HUES48 (cell line): ENCODE data around the gene SLX1A.
"Not testable (repeated sequence)": the region's sequence is repeated elsewhere in the genome, so short reads cannot be mapped to it uniquely, and the experiment has no call there.

Source experiments
- H3K27ac ChIP-seq: one replicate; pipeline ENCODE4 v1.7.0; 2013; ENCODE audit warnings: low read depth, low read length, inconsistent platforms
- H3K27me3 ChIP-seq: 2 replicates; pipeline ENCODE4 v1.6.1; 2013; ENCODE audit warnings: mild to moderate bottlenecking, low read length; ENCODE audit not compliant: control insufficient read depth, insufficient read depth
- H3K36me3 ChIP-seq: 2 replicates; pipeline ENCODE4 v1.6.1; 2013; ENCODE audit warnings: low read length; ENCODE audit not compliant: control insufficient read depth, insufficient read depth
- H3K4me1 ChIP-seq: 2 replicates; pipeline ENCODE4 v1.6.1; 2013; ENCODE audit warnings: mild to moderate bottlenecking, low read length; ENCODE audit not compliant: control insufficient read depth, insufficient read depth
- H3K4me3 ChIP-seq: 2 replicates; pipeline ENCODE4 v1.5.1; 2013; ENCODE audit warnings: mild to moderate bottlenecking, low read depth, low read length
- H3K9ac ChIP-seq: 2 replicates; pipeline ENCODE4 v1.6.1; 2013; ENCODE audit warnings: mild to moderate bottlenecking, low read depth, low read length, moderate library complexity
- H3K9me3 ChIP-seq: 2 replicates; pipeline ENCODE4 v1.6.1; 2013; ENCODE audit warnings: low read length; ENCODE audit not compliant: control insufficient read depth, insufficient read depth

SLX1A gene

DNA sequence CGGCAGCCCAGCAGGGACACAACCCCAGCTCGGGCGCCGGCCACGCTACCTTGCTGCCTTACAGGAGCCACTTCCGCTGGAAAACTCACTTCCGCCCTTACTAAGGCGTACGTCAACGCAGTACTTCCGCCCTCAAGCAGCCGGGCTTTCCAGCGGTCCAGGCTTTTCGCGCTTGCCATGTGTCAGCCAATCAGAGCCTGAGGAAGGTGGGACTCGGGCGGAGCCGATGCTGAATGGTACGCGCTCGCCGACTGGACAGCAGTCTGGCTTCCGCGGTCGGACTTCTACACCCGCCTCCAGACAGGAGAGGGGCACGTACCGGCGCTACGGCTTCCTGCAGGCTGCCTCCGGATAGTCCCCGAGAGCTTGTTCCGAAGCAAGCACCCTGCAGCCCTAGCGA lies at the start of gene SLX1A, which contains the start of gene BOLA2B:
TSS of gene SLX1A (plus strand) at position 261 of the 400 bp plus-strand sequence. CDS start 210 bp downstream, outside the sequence.
TSS of gene BOLA2B (minus strand) at position 52 of the 400 bp plus-strand sequence. CDS start 71 bp downstream, outside the sequence.
- not testable (repeated sequence) for H3K36me3 ChIP-seq, H3K9ac ChIP-seq
- peak within 1 kb of the TSS; percentile 49; the same call in 1 of the 2 replicates for H3K4me3 ChIP-seq

DNA sequence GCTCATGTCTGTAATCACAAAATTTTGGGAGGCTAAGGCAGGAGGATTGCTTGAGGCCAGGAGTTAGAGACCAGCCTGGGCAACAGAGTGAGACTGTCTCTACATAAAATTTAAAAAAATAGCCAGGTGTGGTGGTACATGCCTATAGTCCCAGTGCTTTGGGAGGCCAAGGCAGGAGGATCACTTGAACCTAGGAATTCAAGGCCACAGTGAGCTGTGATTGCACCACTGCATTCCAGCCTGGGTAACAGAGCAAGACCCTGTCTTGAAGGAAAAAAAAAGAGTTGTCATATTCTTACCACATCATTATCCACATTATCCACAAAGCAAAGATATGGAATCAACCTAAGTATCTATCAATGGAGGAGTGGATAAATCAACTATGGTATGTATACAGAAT lies 49.7 kb upstream of the SLX1A start:
- H3K4me3 ChIP-seq = no peak overlapping the region
- H3K27me3 ChIP-seq = no peaks in the 10 kb centered on the region
- no peak overlapping the region for H3K9ac ChIP-seq
- no peaks in the 10 kb centered on the region for H3K9me3 ChIP-seq
- no peak overlapping the region for H3K27ac ChIP-seq
- no peaks in the 10 kb centered on the region for H3K4me1 ChIP-seq
- H3K36me3 ChIP-seq = no peaks in the 10 kb centered on the region

More for the DNA sequence above, at the start of gene SLX1A, which contains the start of gene BOLA2B:
- not testable (repeated sequence) for H3K4me1 ChIP-seq, H3K27ac ChIP-seq, H3K9me3 ChIP-seq, H3K27me3 ChIP-seq

DNA sequence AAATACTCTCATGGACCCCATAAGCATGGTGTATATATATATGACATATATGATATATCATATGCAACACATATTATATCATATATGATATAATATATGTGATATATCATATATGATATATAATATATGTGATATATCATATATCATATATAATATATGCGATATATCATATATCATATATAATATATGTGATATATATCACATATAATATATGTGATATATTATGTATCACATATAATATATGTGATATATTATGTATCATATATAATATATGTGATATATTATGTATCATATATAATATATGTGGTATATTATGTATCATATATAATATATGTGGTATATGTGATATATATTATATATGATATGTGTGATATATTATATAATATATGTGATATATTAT lies 48.8 kb upstream of the SLX1A start:
- no peaks in the 10 kb centered on the region for H3K36me3 ChIP-seq
- no peak overlapping the region for H3K27ac ChIP-seq
- no peaks in the 10 kb centered on the region for H3K27me3 ChIP-seq
- no peak overlapping the region for H3K9ac ChIP-seq
- H3K4me1 ChIP-seq = no peaks in the 10 kb centered on the region
- H3K9me3 ChIP-seq = 0 out of 2 replicates have a peak, but pooled peaks cover 5% of the 10 kb centered on the region
- no peak overlapping the region for H3K4me3 ChIP-seq

DNA sequence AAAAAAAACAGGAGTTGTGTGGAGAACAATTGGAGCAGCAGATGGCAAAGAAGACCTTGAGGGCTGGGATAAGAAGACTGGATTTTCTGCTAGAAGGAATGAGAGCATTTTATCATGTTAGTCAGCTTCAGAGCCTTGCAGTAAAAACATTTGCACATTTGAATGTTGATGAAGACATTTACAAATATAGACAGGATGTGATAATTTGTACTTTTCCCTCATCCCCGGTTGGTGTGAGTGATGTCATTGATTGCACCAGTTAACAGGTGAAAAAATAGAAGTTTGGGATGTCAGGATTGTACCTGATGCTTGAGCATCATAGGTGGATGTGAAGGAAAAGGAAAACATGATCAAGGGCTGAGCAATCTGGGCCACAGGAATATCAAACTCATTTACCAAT lies 48.0 kb upstream of the SLX1A start:
- Histone ChIP-seq H3K27ac (no peak overlapping the region), H3K27me3 (no peaks in the 10 kb centered on the region), H3K36me3 (no peaks in the 10 kb centered on the region), H3K9ac (no peak overlapping the region), H3K4me3 (no peak overlapping the region), H3K4me1 (no peaks in the 10 kb centered on the region), H3K9me3 (0 out of 2 replicates have a peak, but pooled peaks cover 5% of the 10 kb centered on the region)

DNA sequence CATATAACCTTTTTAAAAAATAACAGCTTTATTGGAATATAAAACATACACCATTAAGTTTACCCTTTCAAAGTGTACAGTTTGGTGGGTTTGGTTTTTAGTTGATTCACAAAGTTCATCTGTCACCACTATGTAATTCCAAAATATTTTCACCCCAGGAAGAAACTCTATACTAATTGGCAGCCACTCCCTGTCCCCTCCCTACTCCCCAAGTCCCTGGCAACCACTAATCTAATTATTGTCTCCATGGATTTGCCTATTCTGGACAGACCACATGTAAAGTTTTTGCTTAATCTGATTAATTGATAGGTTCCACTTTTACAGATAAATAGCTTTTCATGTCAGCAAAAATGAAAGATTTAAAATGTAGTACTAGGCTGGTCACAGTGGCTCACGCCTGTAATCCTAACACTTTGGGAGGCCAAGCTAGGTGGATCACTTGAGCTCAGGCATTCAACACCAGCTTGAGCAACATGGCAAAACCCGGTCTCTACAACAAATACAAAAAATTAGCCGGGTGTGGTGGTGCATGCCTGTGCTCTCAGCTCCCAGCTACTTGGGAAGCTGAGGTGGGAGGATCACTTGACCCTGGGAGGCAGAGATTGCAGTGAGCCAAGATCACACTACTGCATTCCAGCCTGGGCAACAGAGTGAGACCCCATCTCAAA lies 45.7 kb upstream of the SLX1A start:
- H3K9ac ChIP-seq = no peak overlapping the region
- 0 out of 2 replicates have a peak, but pooled peaks cover 5% of the 10 kb centered on the region for H3K9me3 ChIP-seq
- H3K27me3 ChIP-seq = no peaks in the 10 kb centered on the region
- no peaks in the 10 kb centered on the region for H3K36me3 ChIP-seq
- H3K4me3 ChIP-seq = no peak overlapping the region
- no peaks in the 10 kb centered on the region for H3K4me1 ChIP-seq
- no peak overlapping the region for H3K27ac ChIP-seq

DNA sequence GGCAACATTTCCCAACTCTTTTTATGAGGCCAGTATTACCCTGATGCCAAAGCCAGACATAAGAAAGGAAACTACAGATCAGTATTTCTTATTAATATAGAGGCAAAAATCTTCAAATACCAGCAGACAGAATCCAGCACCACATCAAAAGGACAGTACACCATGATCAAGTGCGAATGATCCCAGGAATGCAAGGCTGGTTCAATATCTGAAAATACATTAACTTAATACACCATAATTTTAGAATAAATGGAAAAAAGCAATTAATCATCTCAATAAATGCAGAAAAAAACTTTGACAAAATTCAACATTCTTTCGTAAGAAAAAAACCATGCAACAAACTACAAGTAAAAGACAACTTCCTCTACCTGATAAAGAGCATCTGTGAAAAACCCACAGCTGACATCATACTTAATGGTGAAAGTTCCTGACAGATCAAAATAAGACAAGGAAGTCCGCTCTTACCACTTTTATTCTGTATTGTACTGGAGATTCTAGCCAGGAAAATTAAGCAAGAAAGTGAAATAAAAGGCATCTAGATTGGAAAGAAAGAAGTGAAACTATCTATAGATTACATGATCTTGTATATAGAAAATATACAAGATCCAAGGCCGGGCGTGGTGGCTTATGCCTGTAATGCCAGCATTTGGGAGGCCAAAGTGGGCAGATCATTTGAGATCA lies 44.3 kb upstream of the SLX1A start:
- H3K9me3 ChIP-seq = 0 out of 2 replicates have a peak, but pooled peaks cover 5% of the 10 kb centered on the region
- no peaks in the 10 kb centered on the region for H3K36me3 ChIP-seq
- H3K4me1 ChIP-seq = no peaks in the 10 kb centered on the region
- H3K9ac ChIP-seq = no peak overlapping the region
- H3K27me3 ChIP-seq = no peaks in the 10 kb centered on the region
- H3K27ac ChIP-seq = no peak overlapping the region
- no peak overlapping the region for H3K4me3 ChIP-seq

DNA sequence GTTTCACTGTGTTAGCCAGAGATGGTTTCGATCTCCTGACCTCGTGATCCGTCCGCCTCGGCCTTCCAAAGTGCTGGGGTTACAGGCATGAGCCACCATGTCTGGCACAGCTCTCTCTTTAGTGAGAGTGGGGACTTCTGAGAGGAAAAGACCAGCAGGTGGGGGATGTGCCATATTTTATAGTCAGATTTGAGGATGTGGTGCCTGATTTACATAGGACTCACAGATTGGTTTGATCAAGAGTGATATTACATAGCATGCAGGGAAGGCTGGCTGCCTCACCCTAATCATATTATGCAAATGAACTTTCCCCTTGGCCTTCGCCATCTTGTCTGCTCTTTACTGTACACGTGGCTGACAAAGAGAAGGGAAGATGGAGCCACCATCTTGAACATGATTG lies 42.6 kb upstream of the SLX1A start:
- H3K27me3 ChIP-seq = no peaks in the 10 kb centered on the region
- H3K4me3 ChIP-seq = no peak overlapping the region
- no peak overlapping the region for H3K27ac ChIP-seq
- no peaks in the 10 kb centered on the region for H3K36me3 ChIP-seq
- 0 out of 2 replicates have a peak, but pooled peaks cover 5% of the 10 kb centered on the region for H3K9me3 ChIP-seq
- H3K4me1 ChIP-seq = no peaks in the 10 kb centered on the region
- H3K9ac ChIP-seq = no peak overlapping the region

DNA sequence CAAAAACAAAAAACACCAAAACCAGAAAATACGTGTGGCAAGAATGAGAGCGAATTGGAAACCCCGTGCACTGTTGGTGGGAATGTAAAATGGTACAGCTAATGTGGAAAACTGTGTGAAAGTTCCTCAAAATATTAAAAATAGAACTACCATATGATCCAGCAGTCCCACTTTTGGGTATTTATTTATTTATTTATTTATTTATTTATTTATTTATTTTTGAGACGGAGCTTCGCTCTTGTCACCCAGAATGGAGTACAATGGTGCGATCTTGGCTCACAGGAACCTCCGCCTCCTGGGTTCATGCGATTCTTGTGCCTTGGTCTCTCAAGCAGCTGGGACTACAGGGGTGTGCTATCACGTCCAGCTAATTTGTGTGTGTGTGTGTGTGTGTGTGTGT lies 41.2 kb upstream of the SLX1A start:
- H3K27me3 ChIP-seq = no peaks in the 10 kb centered on the region
- H3K27ac ChIP-seq = no peak overlapping the region
- H3K36me3 ChIP-seq = no peaks in the 10 kb centered on the region
- H3K4me1 ChIP-seq = no peaks in the 10 kb centered on the region
- H3K4me3 ChIP-seq = no peak overlapping the region
- 0 out of 2 replicates have a peak, but pooled peaks cover 5% of the 10 kb centered on the region for H3K9me3 ChIP-seq
- H3K9ac ChIP-seq = no peak overlapping the region

DNA sequence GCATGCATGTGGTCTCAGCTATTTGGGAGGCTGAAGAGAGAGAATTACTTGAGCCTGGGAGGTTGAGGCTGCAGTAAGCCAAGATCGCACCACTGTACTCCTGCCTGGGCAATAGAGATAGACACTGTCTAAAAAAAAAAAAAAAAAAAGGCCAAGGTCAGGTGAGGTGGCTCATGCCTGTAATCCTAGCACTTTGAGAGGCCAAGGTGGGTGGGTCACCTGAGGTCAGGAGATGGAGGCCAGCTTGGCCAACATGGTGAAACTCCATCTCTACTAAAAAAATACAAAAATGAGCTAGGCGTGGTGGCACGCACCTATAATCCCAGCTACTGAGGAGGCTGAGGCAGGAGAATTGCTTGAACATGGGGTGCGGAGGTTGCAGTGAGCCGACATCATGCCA lies 38.5 kb upstream of the SLX1A start:
- Histone ChIP-seq H3K36me3 (no peaks in the 10 kb centered on the region), H3K4me1 (no peaks in the 10 kb centered on the region), H3K9me3 (no peaks in the 10 kb centered on the region), H3K4me3 (no peak overlapping the region), H3K27me3 (no peaks in the 10 kb centered on the region), H3K9ac (no peak overlapping the region), H3K27ac (no peak overlapping the region)

DNA sequence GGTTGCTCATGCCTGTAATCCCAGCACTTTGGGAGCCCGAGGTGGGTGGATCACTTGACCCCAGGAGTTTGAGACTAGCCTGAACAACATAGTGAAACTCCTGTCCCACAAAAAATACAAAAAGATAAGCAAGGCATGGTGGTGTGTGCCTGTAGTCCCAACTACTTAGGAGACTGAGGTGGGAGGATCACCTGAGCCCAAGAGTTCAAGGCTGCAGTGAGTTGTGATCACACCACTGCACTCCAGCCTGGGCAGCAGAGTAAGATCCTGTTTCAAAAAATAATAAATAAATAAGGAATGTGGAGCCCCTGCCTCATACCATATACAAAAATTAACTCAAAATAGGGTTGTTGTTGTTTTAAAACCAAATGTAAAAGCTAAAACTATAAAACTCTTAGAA lies 36.5 kb upstream of the SLX1A start:
- no peak overlapping the region for H3K4me3 ChIP-seq
- H3K9ac ChIP-seq = no peak overlapping the region
- no peaks in the 10 kb centered on the region for H3K27me3 ChIP-seq
- no peaks in the 10 kb centered on the region for H3K9me3 ChIP-seq
- no peak overlapping the region for H3K27ac ChIP-seq
- H3K4me1 ChIP-seq = no peaks in the 10 kb centered on the region
- no peaks in the 10 kb centered on the region for H3K36me3 ChIP-seq

DNA sequence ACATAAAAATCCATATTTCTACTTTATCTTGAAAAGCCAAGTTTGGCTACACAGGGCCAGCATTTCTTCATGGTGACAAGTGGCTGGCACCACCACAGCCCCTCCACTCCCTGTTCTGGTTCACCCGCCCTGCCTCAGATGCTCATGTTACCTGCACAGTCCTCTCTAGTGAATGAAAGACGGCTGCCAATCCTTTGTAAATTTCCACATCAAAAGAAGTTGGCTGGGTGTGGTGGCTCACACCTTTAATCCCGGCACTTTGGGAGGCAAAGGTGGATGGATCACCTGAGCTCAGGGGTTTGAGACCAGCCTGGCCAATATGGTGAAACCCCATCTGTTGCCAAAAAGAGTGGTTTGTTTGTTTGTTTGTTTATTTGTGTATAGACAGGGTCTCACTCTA lies 30.1 kb upstream of the SLX1A start:
- H3K9ac ChIP-seq = no peak overlapping the region
- H3K36me3 ChIP-seq = no peaks in the 10 kb centered on the region
- no peak overlapping the region for H3K4me3 ChIP-seq
- no peaks in the 10 kb centered on the region for H3K9me3 ChIP-seq
- no peak overlapping the region for H3K27ac ChIP-seq
- H3K4me1 ChIP-seq = no peaks in the 10 kb centered on the region
- H3K27me3 ChIP-seq = no peaks in the 10 kb centered on the region
